HEK293 (cell line): ENCODE data around the gene AKAP5.
"Not testable (repeated sequence)": the region's sequence is repeated elsewhere in the genome, so short reads cannot be mapped to it uniquely, and the experiment has no call there.

Source experiments
- CTCF ChIA-PET: fragments of 350-600 bp; formaldehyde crosslinking; extraction: SDS; loops from one replicate; lab custom pipeline; 2021; ENCODE audit warnings: antibody characterized with exemption; lab: Yijun Ruan, JAX
- POLR2A ChIA-PET: fragments of 300-600 bp; formaldehyde crosslinking; extraction: SDS; loops from one replicate; lab custom pipeline; 2020; ENCODE audit warnings: antibody characterized with exemption, inconsistent platforms; lab: Yijun Ruan, JAX
- H3K27ac ChIP-seq: fragments of 200-500 bp; sonication (Bioruptor generic); 2 replicates; pipeline ENCODE4 v1.5.1; 2014; ENCODE audit warnings: low read depth, low read length, control low read depth, inconsistent platforms; ENCODE audit errors: extremely low read depth
- H3K36me3 ChIP-seq, 2 experiments: fragments of 200-500 bp in 1 of 2; sonication (Bioruptor generic) in 1 of 2; 1 replicate in 1 of 2; 2 replicates in 1 of 2; pipeline ENCODE4 v1.5.1; 2014 to 2017; ENCODE audit warnings: inconsistent platforms in 2 of 2, low read length in 2 of 2; ENCODE audit not compliant: control insufficient read depth in 2 of 2, insufficient read depth in 1 of 2
- H3K4me1 ChIP-seq: fragments of 200-500 bp; sonication (Bioruptor generic); 2 replicates; pipeline ENCODE4 v1.5.1; 2014; ENCODE audit warnings: mild to moderate bottlenecking, low read length, inconsistent platforms; ENCODE audit not compliant: control insufficient read depth, insufficient read depth
- H3K4me3 ChIP-seq: 2 replicates; pipeline ENCODE4 v1.5.1; 2011; ENCODE audit warnings: low read depth, mild to moderate bottlenecking, control low read depth, low read length, moderate library complexity
- H3K9me3 ChIP-seq: fragments of 200-500 bp; sonication (Bioruptor generic); 2 replicates; pipeline ENCODE4 v1.5.1; 2014; ENCODE audit warnings: low read depth, low read length, inconsistent platforms; ENCODE audit not compliant: control insufficient read depth, insufficient read depth
- KLF17 ChIP-seq: fragments of 450-650 bp; formaldehyde crosslinking; IDR thresholded peaks from 2 replicates; pipeline ENCODE4 v1.5.1; 2016; ENCODE audit warnings: missing biosample characterization, missing genetic modification characterization
- MEIS1 ChIP-seq: sonication (generic); formaldehyde crosslinking; IDR thresholded peaks from 2 replicates; pipeline ENCODE4 v1.8.1; 2022; ENCODE audit warnings: missing genetic modification reagents, mild to moderate bottlenecking, borderline replicate concordance
- MYNN ChIP-seq: fragments of 450-650 bp; formaldehyde crosslinking; IDR thresholded peaks from 2 replicates; pipeline ENCODE4 v1.5.1; 2016; ENCODE audit warnings: missing biosample characterization, missing genetic modification characterization, borderline replicate concordance
- ZNF112 ChIP-seq: fragments of 450-650 bp; formaldehyde crosslinking; IDR thresholded peaks from 2 replicates; pipeline ENCODE4 v1.5.0; 2017; ENCODE audit warnings: missing biosample characterization, missing genetic modification characterization
- ZNF114 ChIP-seq: fragments of 450-650 bp; formaldehyde crosslinking; IDR thresholded peaks from 2 replicates; pipeline ENCODE4 v1.5.0; 2017; ENCODE audit warnings: missing biosample characterization, missing genetic modification characterization
- ZNF138 ChIP-seq: fragments of 450-650 bp; formaldehyde crosslinking; IDR thresholded peaks from 2 replicates; pipeline ENCODE4 v1.5.1; 2016; ENCODE audit warnings: missing biosample characterization, missing genetic modification characterization, borderline replicate concordance
- ZNF184 ChIP-seq: fragments of 450-650 bp; IDR thresholded peaks from 2 replicates; pipeline ENCODE4 v1.5.1; 2018; ENCODE audit warnings: missing biosample characterization, mild to moderate bottlenecking, missing genetic modification characterization
- ZNF24 ChIP-seq: fragments of 450-650 bp; formaldehyde crosslinking; IDR thresholded peaks from 2 replicates; pipeline ENCODE4 v1.5.1; 2016; ENCODE audit warnings: missing biosample characterization, missing genetic modification characterization
- ZNF302 ChIP-seq: fragments of 450-650 bp; formaldehyde crosslinking; IDR thresholded peaks from 2 replicates; pipeline ENCODE4 v1.5.1; 2016; ENCODE audit warnings: missing biosample characterization, missing genetic modification characterization, low read depth
- ZNF324 ChIP-seq: fragments of 450-650 bp; formaldehyde crosslinking; IDR thresholded peaks from 2 replicates; pipeline ENCODE4 v1.5.1; 2016; ENCODE audit warnings: missing biosample characterization, missing genetic modification characterization
- ZNF366 ChIP-seq: fragments of 450-650 bp; formaldehyde crosslinking; conservative IDR thresholded peaks from 2 replicates; pipeline ENCODE4 v1.5.1; 2016; ENCODE audit warnings: missing biosample characterization, missing genetic modification characterization
- ZNF394 ChIP-seq: fragments of 450-650 bp; formaldehyde crosslinking; IDR thresholded peaks from 2 replicates; pipeline ENCODE4 v1.5.1; 2016; ENCODE audit warnings: missing biosample characterization, missing genetic modification characterization, mild to moderate bottlenecking, moderate library complexity, borderline replicate concordance
- ZNF48 ChIP-seq: fragments of 450-650 bp; formaldehyde crosslinking; IDR thresholded peaks from 2 replicates; pipeline ENCODE4 v1.5.1; 2016; ENCODE audit warnings: missing biosample characterization, missing genetic modification characterization
- ZNF555 ChIP-seq: fragments of 450-650 bp; formaldehyde crosslinking; conservative IDR thresholded peaks from 2 replicates; pipeline ENCODE4 v1.5.1; 2017; ENCODE audit warnings: missing biosample characterization, mild to moderate bottlenecking, missing genetic modification characterization, inconsistent platforms
- ZNF600 ChIP-seq: fragments of 450-650 bp; formaldehyde crosslinking; IDR thresholded peaks from 2 replicates; pipeline ENCODE4 v1.5.1; 2016; ENCODE audit warnings: missing biosample characterization, missing genetic modification characterization
- ZSCAN16 ChIP-seq: fragments of 450-650 bp; formaldehyde crosslinking; IDR thresholded peaks from 2 replicates; pipeline ENCODE4 v1.5.1; 2016; ENCODE audit warnings: missing biosample characterization, missing genetic modification characterization
- TF ChIP-seq, protein P1 (sequence below): fragments of 450-650 bp; formaldehyde crosslinking; IDR thresholded peaks from 2 replicates; pipeline ENCODE4 v1.5.1; 2017; ENCODE audit warnings: missing biosample characterization, missing genetic modification characterization

AKAP5 gene

GRCh38 chr14:64513271-64513670 lies 48.0 kb downstream of the AKAP5 start (continued):
- TF ChIP-seq MEIS1 (CRISPR knock-in tag) (no peak), KLF17 (tag by site-specific recombination) (no peak), ZNF366 (tag by site-specific recombination) (no peak), MYNN (tag by site-specific recombination) (no peak), ZNF324 (no peak)
- TF ChIP-seq, all 188 proteins: peak for 0

- ChIA-PET POLR2A (interaction anchor here (0.6 to 2.3 kb wide), 2 partner anchors 10 to 159 kb away, joined by 4 to 12 read pairs; partner anchors contain the start of gene ZBTB1), CTCF (interaction anchor here (0.7 to 1.2 kb wide), 2 partner anchors 62 to 122 kb away, joined by 4 to 6 read pairs; no protein-coding TSS in a partner anchor)
- H3K4me3 ChIP-seq = no peak overlapping the region
- no peaks in the 10 kb centered on the region for H3K9me3 ChIP-seq
- H3K27ac ChIP-seq = no peak overlapping the region
- no peaks in the 10 kb centered on the region; a peak in 2 of 3 replicates for H3K36me3 ChIP-seq
- no peak for TF ChIP-seq ZNF555
- TF ChIP-seq ZNF184 (tag by site-specific recombination) = no peak
- TF ChIP-seq ZNF112 (tag by site-specific recombination) = no peak
- peaks cover 10% of the 10 kb centered on the region for H3K4me1 ChIP-seq
These were observed 49.8 kb downstream of the AKAP5 start for GRCh38 chr14:64515053-64515452.

GRCh38 chr14:64516969-64517368 lies 51.7 kb downstream of the AKAP5 start:
- H3K9me3 ChIP-seq = no peaks in the 10 kb centered on the region
- TF ChIP-seq ZSCAN16 (tag by site-specific recombination) = no peak
- TF ChIP-seq ZNF138 (tag by site-specific recombination) = no peak
- TF ChIP-seq ZNF600 (tag by site-specific recombination) = no peak
- no peak for TF ChIP-seq ZNF48 (tag by site-specific recombination)
- TF ChIP-seq ZNF394 = no peak
- no peak for TF ChIP-seq ZNF302
- TF ChIP-seq, protein P1, sequence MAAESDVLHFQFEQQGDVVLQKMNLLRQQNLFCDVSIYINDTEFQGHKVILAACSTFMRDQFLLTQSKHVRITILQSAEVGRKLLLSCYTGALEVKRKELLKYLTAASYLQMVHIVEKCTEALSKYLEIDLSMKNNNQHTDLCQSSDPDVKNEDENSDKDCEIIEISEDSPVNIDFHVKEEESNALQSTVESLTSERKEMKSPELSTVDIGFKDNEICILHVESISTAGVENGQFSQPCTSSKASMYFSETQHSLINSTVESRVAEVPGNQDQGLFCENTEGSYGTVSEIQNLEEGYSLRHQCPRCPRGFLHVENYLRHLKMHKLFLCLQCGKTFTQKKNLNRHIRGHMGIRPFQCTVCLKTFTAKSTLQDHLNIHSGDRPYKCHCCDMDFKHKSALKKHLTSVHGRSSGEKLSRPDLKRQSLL (tag by site-specific recombination) = no peak
- no peak for TF ChIP-seq ZNF24 (tag by site-specific recombination)
- TF ChIP-seq ZNF114 (tag by site-specific recombination) = no peak
- CTCF ChIA-PET = interaction anchor here (0.6 to 1.2 kb wide), 2 partner anchors 11 to 87 kb away, joined by 3 to 6 read pairs; no protein-coding TSS in a partner anchor
- peaks cover 4 to 7% of the 10 kb centered on the region in 2 experiments for H3K36me3 ChIP-seq
- POLR2A ChIA-PET = interaction anchor here (0.6 kb wide), 1 partner anchor 84 kb away, joined by 4 read pairs; no protein-coding TSS in a partner anchor
- no peak overlapping the region for H3K27ac ChIP-seq
- peaks cover 6% of the 10 kb centered on the region; the same call in 1 of the 2 replicates for H3K4me1 ChIP-seq
- H3K4me3 ChIP-seq = no peak overlapping the region

- POLR2A ChIA-PET, H3K4me1 ChIP-seq, H3K9me3 ChIP-seq, H3K27ac ChIP-seq, H3K4me3 ChIP-seq, CTCF ChIA-PET: not testable (repeated sequence)
- H3K36me3 ChIP-seq = peaks cover 9 to 14% of the 10 kb centered on the region in 2 experiments
These were observed 52.4 kb downstream of the AKAP5 start for GRCh38 chr14:64517667-64518066.
